Activated effector memory CD4-positive, alpha-beta T cell treated with anti-CD3 and anti-CD28 coated beads, Interleukin-2, amount 50 U/mL, for 16 hours (primary cell): ENCODE measurements around the gene EMD.
"Not testable (repeated sequence)": the region's sequence is repeated elsewhere in the genome, so short reads cannot be mapped to it uniquely, and the experiment has no call there.

Experiments used
- DNase-seq: peaks from one replicate; pipeline ENCODE4 v3.0.0-alpha.2; 2020

EMD gene

DNA sequence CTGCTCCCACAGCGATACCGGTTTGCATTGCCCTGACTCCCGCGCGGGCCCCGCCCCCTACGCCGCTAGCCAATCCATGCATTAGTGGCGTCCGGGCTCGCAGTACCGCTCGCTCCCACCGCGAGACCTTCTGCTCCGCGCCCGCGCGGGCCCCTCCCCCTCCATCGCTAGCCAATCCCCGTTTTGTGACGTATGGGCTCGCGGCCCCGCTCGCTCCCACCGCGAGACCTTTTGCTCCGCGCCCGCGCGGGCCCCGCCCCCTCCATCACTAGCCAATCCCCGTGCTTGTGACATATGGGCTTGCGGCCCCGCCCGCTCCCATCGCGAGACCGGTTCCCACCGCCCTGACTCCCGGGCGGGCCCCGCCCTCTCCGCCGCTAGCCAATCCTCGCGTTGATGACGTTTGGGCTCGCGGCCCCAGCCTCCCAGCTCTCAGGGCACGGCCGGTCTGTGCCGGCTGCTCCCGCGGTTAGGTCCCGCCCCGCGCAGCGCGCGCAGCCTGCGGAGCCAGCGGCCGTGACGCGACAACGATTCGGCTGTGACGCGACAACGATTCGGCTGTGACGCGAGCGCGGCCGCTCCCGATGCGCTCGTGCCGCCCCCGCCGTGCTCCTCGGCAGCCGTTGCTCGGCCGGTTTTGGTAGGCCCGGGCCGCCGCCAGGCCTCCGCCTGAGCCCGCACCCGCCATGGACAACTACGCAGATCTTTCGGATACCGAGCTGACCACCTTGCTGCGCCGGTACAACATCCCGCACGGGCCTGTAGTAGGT is at the start of gene EMD:
Gene EMD, plus strand, starts transcription at position 497 of the 770 bp plus-strand sequence. Its CDS starts 190 bp downstream, at position 687.
- peak; percentile 98 for DNase-seq

- no peak for DNase-seq
These were observed 46.5 kb upstream of the EMD start for GRCh38 chrX:154332561-154332960.

- no peak for DNase-seq
These were observed 46.0 kb upstream of the EMD start for GRCh38 chrX:154333116-154333515.

DNA sequence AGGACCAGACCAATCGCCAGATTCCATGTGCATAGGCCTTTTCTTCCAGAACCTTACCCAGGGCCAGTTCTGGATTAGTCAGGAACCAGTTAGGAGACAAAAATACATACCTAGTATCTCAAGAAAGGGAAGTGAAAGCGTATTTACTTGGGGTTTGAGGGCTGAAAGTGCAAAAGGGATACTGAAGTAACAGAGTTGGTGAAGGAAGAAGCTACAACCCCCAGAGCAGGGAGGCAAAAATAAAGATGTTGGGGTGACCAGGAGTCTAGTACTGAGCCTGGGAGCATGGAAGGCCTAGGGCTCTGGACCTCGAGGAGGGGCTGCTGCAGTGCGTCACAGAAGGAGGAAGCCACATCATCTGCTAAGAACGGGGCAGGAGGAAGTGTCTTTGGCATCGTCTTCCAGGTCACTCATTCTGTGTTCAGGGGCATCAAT is 45.2 kb upstream of the EMD start:
- no peak for DNase-seq

- DNase-seq: peak; percentile 74
These were observed 44.6 kb upstream of the EMD start for GRCh38 chrX:154334496-154334895.

GRCh38 chrX:154341399-154342298 is 37.4 kb upstream of the EMD start:
- DNase-seq: peak; percentile 68

DNA sequence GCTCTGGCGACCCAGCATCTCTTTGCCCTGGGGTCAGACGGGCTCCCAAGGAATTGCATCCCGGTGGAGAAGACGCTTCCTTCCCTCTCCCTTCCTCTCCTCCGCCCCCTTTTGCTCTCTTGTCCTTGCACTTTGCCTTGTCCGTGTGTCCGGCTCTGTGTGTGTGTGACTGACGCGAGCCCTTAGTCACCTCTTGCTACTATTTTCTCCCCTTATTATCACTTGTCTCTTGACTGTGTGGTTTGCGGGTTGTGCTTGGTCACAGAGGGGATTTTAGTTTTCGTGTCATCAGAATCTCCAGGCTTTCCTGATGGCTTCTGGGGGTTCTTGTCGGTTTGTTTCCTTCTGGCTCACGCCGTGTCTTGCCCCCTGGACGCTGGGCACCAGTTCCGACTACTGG is 36.0 kb upstream of the EMD start:
- DNase-seq: not testable (repeated sequence)

GRCh38 chrX:154343620-154344019 is 35.5 kb upstream of the EMD start:
- DNase-seq: not testable (repeated sequence)

GRCh38 chrX:154348114-154348531 is 31.0 kb upstream of the EMD start:
- peak; percentile 55 for DNase-seq

DNA sequence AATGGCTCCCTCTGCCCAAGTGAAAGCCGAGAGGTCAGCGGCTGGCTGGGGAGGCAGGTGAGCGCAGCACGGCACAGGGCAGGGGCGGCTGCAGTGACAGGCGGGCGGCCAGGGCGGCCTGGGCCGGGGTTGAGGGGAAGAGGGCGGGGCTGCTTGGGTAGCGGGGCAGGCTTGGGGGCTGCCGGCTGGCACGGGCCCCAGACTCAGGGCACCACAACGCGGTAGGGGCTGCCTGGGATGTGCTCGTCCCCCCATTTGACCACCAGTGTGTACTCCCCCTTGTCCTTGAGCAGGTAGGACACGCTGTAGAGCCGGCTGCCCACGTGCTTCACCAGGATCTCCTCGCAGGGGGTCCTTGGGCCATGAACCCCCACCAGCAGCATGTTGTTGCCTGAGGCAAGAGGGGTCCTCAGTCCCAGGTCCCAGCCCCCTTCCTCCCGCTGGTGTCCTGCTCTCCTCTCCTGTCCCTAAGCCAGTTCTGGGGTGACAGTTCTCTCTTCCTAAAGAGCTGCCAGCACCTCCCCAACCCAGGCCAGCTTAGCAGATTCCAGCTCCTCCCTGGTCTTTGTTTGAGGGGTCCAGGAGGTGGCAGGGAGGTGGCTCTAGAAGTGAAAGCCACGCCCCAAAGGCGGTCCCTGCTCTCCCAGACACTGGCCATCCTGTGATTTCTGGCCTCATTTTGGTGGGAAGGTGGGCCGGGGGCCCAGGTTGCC is 30.3 kb upstream of the EMD start:
- DNase-seq: peak; percentile 60

DNA sequence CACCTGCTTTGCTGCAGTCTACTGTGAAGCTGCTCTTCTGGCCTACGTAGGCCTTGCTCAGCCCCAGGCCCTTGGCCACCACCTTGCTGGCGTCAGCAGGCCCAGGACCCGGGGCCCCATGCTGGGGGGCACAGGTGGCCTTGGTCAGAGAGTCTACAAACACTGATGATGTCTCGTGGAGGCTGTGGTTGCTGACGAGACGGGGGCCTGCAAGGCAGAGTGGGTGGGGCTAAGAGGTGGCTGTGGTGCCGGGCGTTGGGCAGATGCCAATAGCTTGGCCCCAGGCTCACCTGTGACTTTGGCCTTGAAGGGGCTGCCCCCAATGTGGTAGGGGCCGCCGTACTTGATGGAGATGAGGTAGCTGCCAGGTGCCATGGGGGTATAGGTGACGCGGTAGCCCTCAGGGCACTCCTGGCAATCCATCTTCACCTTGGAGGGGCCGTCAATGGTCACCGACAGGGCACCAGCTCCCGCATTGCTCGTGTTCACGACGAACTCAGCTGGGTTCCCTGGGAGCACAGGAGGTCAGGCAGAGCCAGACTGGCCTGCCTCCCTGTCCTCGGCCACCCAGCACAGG is 29.6 kb upstream of the EMD start:
- DNase-seq: peak; percentile 62

DNA sequence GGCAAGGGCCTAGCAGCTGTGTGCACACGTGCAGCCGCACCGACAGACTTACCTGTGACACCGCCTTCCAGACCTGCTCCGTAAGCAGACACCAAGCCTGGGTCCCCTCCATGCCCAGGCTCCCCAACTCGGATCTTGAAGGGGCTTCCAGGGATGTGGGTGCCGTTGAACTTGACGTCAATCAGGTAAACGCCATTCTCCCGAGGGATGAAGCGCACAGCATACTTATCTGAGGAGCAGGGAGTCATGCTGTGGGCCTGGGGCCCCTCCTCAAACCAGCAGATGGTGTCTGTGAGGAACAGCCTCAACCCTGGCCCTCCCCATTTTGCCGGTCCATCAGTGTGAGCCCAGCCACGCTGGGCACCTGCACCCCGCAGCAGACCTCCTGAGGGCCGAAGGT is 29.1 kb upstream of the EMD start:
- DNase-seq: no peak

- no peak for DNase-seq
These were observed 28.5 kb upstream of the EMD start for GRCh38 chrX:154350429-154351182.

DNA sequence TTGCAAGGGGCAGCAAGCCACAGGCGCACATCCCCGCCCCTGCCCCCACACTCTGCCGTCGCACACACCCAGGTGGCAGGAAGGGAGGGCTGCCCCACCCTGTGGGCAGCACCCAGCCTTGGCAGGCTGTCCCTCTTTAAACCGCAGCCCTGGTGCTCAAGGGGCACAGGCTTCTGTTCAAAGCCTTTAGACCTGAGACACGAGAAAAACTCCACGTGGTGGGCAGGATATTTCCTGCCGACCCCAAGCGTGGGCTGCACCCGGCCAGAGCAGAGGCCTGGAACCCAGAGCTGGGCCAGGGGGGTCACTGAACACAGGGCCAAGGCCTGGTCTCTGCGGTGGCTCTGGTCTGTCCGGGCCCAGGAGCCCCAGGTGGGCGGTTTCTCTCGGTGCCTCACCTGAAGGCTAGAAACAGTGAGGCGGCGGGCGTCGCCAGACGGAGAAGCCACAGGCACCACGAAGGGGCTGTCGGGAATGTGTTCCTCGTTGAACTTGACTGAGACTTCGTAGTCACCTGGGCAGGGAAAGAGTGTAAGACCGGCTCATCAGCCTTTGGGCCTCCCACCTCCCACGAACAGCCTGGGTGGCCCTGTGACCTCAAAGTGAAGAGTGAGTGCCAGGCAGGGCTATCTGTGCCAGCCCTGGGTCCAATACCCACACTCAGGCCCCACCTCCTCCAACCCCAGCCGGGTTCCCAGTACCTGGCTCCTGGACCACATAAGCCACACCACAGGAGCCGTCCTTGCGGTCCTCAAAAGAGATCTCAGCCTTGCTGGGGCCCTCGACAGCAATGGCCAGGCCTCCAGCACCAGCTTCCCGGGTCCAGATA is 27.7 kb upstream of the EMD start:
- DNase-seq: peak; percentile 76

DNA sequence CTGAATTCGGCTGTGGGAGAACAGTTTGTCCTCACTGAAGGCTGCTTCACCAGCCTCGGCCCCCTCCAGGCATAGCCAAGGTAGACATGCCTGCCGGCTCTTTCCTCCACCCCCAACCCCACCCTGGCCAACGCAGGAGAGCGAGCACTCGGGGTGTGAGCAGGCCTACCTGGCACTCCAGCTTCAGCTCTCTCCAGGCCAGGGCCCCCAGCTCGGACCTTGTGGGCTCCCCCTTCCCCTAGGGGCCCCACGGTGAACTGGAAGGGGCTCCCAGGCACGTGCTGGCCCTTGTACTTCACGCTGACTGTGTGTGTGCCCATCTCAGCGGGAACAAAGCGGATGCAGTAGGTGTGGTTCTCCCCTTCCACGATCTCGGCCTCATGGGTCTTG is 27.1 kb upstream of the EMD start:
- DNase-seq: no peak

- DNase-seq: no peak
These were observed 26.6 kb upstream of the EMD start for GRCh38 chrX:154352466-154352865.

GRCh38 chrX:154353172-154353843 is 25.8 kb upstream of the EMD start:
- no peak for DNase-seq

- no peak for DNase-seq
These were observed 25.1 kb upstream of the EMD start for GRCh38 chrX:154354013-154354412.

DNA sequence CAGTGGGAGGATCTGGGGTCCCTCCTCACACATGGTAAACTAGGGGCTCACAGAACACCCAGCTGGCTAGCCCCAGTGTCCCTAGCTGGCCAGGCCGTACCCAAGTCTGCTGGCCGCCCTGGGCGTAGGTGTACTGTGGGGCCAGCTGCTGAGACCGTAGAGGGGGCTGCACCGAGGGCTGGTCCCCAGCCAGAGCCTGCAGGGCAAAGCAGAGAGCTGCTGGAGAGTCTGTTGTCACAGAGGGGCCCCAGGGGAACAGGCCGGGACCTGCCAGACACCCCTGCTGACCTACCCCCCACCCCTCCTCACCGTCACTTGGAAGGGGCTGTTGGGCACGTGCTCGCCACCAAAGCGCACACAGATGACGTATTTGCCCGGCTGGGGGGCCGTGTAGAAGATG is 24.6 kb upstream of the EMD start:
- no peak for DNase-seq

DNA sequence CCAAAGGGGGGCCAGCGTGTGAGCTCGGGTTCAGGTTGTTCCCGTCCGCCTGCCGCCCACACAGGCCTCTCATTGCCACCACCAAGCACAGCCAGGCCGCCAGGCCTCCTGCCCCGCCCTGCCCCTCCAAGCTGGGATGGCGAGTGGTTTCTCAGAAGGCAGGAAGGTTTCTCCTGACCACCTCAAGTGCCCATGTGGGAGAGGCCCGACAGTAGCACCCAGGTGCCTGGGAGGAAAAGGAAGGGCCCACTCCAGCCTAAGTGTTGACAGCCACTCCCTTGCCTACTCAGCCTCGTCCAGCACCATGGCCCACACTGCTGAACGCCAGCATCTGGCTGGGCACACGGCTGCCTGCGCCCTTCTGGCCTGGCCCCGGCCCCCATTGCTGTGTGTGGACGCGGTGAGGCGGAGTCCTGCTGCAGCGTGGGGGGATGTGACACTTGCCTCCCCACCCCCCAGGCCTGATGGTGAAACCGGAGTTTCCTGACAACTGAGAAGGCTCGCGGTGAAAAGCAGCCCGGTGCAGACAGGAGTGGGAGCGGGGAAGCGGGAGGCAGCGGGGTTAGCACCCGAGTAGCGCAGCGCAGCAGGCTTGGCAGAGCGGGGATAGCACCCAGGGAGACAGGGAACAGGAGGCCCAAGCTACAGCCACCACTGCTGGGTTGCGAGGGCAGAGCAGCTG is 23.9 kb upstream of the EMD start:
- DNase-seq: no peak
